SK-N-SH (cell line): Measurements from ENCODE around the gene FNDC3B.

ENCODE experiments used
- FOXJ3 ChIP-seq: sonication (generic); formaldehyde crosslinking; IDR thresholded peaks from 2 replicates; pipeline ENCODE4 v1.5.1; 2020; ENCODE audit warnings: mild to moderate bottlenecking, missing genetic modification reagents
- MXI1 ChIP-seq: IDR thresholded peaks from 2 replicates; pipeline ENCODE4 v1.6.1; 2012; ENCODE audit warnings: mild to moderate bottlenecking, low read depth, low read length, improper control_type of control experiment
- POLR2AphosphoS5 ChIP-seq: IDR thresholded peaks from 2 replicates; pipeline ENCODE4 v1.6.1; 2012; ENCODE audit warnings: low read depth, low read length
- TCF12 ChIP-seq: IDR thresholded peaks from 2 replicates; pipeline ENCODE4 v1.4.0; 2012

GRCh38 chr3:172302203-172302602 is 262.8 kb downstream of the FNDC3B start:
- no peak for TF ChIP-seq MXI1
- no peak for TF ChIP-seq FOXJ3 (CRISPR knock-in tag)
- no peak for TF ChIP-seq TCF12
- TF ChIP-seq POLR2AphosphoS5: no peak
